ENCODE results near the gene EEPD1.

The EEPD1 gene

GRCh38 chr7:36190447-36191291, 37.6 kb downstream of the EEPD1 start:
- no peaks in the 10 kb centered on the region for H3K36me3 Mint-ChIP-seq
- peak overlapping the region; percentile 45 for H3K27ac Mint-ChIP-seq
- no peak overlapping the region for H3K4me3 Mint-ChIP-seq
- H3K27me3 Mint-ChIP-seq: peaks cover 45% of the 10 kb centered on the region
- H3K4me1 Mint-ChIP-seq: peaks cover 31% of the 10 kb centered on the region
- no peak for ATAC-seq
- H3K9me3 Mint-ChIP-seq: no peaks in the 10 kb centered on the region

DNA sequence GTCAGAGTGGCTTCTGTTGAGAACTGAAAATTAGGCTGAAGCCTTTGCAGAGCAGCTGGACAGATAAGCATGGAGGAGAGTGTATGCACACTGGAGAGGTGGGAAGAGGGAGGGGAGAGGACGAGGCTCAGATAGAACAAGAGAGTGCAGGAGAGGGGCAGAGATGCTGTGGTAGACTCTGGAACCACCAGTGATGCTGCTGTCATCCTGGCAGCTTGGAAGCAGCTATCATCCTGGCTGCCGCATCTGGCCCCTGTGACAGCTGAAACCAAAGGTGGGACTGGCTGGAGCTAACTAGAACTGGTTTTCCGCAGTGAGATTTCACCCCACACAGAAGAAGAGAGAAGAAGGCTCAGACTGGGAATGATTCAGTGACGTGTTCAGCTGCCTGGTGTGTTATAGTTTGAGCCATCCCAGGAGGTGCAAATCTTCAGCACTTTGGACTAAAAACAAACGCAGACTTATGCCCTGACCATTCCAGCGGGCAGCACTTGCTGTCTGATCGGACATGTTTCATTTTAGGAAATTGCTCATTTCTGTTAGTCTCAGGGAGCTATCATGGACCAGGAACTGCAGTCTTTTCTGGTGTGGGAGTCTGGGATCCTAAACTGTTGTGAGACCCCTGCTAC, 38.4 kb downstream of the EEPD1 start:
- Mint-ChIP-seq H3K27ac (peak overlapping the region; percentile 45), H3K9me3 (no peaks in the 10 kb centered on the region), H3K27me3 (peaks cover 38% of the 10 kb centered on the region), H3K4me3 (peak overlapping the region; percentile 32), H3K4me1 (peaks cover 31% of the 10 kb centered on the region), H3K36me3 (no peaks in the 10 kb centered on the region)
- peak; percentile 3 for ATAC-seq

- H3K4me1 Mint-ChIP-seq: peaks cover 31% of the 10 kb centered on the region
- H3K36me3 Mint-ChIP-seq: no peaks in the 10 kb centered on the region
- H3K27ac Mint-ChIP-seq: peak overlapping the region; percentile 45
- peaks cover 36% of the 10 kb centered on the region for H3K27me3 Mint-ChIP-seq
- no peaks in the 10 kb centered on the region for H3K9me3 Mint-ChIP-seq
- ATAC-seq: peak; percentile 72
- no peak overlapping the region for H3K4me3 Mint-ChIP-seq
Measured at GRCh38 chr7:36192053-36192824, 39.2 kb downstream of the EEPD1 start.

DNA sequence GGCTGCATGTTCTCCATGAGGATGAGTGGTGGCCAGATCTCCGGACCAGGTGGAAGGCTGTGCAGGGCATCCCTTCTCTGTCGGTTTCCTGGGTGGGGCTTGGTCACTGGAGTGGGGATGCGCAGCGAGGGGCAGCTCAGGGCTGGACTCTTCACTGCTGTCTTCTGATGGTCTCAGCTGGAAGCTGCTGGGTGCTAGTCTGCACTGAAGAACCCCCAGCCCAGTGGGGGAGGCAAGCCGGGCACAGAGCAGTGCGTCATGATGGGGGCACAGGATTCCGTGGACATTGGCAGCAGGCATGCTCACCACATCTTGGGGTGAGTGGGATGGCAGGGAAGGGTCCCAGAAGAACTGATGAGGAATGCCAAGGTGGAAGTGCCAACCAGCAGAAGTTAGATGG, 39.8 kb downstream of the EEPD1 start:
- H3K4me1 Mint-ChIP-seq: peaks cover 31% of the 10 kb centered on the region
- no peaks in the 10 kb centered on the region for H3K36me3 Mint-ChIP-seq
- no peak for ATAC-seq
- peaks cover 32% of the 10 kb centered on the region for H3K27me3 Mint-ChIP-seq
- H3K9me3 Mint-ChIP-seq: no peaks in the 10 kb centered on the region
- no peak overlapping the region for H3K4me3 Mint-ChIP-seq
- H3K27ac Mint-ChIP-seq: peak overlapping the region; percentile 45

GRCh38 chr7:36198854-36199266, 45.8 kb downstream of the EEPD1 start:
- no peak overlapping the region for H3K27ac Mint-ChIP-seq
- H3K9me3 Mint-ChIP-seq: no peaks in the 10 kb centered on the region
- peaks cover 2% of the 10 kb centered on the region for H3K27me3 Mint-ChIP-seq
- H3K36me3 Mint-ChIP-seq: no peaks in the 10 kb centered on the region
- no peaks in the 10 kb centered on the region for H3K4me1 Mint-ChIP-seq
- H3K4me3 Mint-ChIP-seq: no peak overlapping the region
- peak; percentile 37 for ATAC-seq

- Mint-ChIP-seq H3K9me3 (no peaks in the 10 kb centered on the region), H3K27ac (no peak overlapping the region), H3K36me3 (no peaks in the 10 kb centered on the region), H3K27me3 (peaks cover 7% of the 10 kb centered on the region), H3K4me3 (no peak overlapping the region), H3K4me1 (no peaks in the 10 kb centered on the region)
- peak; percentile 41 for ATAC-seq
Measured at GRCh38 chr7:36199329-36199728, 46.3 kb downstream of the EEPD1 start.

DNA sequence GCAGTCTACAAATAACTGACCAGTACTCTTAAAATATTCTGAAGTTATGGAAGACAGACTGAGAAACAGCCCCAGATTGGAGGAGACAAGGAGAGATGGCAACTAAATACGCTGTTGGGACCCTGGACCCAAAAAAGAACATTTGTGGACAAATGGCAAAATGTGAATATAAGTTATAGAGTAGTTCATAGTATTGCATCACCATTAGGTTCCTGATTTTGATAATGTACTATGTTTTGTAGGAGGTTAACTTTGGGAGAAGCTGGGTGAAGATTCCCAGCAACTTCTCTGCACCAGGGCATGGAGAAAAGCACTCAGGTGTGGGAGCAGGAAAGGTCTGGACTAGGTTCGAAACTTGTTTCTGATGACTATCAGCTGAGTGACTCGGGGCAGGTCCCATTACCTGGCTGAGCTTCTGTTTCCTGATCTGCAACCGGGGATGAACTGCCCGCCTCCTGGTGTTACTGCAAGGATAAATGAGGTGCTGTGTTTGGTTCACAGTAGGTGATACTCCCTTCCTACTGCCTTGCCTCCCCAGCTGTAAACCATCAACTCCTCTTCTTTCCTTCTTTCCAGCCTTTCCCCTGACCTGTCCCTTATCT, 48.2 kb downstream of the EEPD1 start:
- H3K27ac Mint-ChIP-seq: no peak overlapping the region
- H3K9me3 Mint-ChIP-seq: no peaks in the 10 kb centered on the region
- no peaks in the 10 kb centered on the region for H3K36me3 Mint-ChIP-seq
- H3K27me3 Mint-ChIP-seq: peaks cover 7% of the 10 kb centered on the region
- no peaks in the 10 kb centered on the region for H3K4me1 Mint-ChIP-seq
- ATAC-seq: no peak
- no peak overlapping the region for H3K4me3 Mint-ChIP-seq

DNA sequence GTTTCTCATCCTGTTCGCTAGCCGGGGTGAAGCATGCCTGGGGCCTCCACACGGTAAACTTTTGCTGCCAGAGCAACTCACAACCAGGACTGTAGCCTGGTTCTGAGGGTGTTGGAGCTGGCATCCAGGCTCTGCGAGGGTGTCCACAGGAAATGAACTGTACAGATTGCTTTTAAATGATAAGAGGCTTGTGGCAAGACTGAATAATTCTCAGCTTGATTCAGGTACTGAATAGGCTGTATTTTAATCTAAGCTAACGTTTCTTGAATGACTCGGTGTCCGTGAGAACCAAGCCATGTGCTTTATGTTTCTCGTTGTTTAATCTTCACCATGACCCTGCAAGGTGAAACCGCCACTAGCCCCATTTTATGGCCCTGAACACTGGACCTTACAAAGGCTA, 49.3 kb downstream of the EEPD1 start:
- Mint-ChIP-seq H3K27me3 (peaks cover 7% of the 10 kb centered on the region), H3K9me3 (no peaks in the 10 kb centered on the region), H3K27ac (no peak overlapping the region), H3K4me1 (no peaks in the 10 kb centered on the region), H3K4me3 (no peak overlapping the region), H3K36me3 (no peaks in the 10 kb centered on the region)
- ATAC-seq: no peak

DNA sequence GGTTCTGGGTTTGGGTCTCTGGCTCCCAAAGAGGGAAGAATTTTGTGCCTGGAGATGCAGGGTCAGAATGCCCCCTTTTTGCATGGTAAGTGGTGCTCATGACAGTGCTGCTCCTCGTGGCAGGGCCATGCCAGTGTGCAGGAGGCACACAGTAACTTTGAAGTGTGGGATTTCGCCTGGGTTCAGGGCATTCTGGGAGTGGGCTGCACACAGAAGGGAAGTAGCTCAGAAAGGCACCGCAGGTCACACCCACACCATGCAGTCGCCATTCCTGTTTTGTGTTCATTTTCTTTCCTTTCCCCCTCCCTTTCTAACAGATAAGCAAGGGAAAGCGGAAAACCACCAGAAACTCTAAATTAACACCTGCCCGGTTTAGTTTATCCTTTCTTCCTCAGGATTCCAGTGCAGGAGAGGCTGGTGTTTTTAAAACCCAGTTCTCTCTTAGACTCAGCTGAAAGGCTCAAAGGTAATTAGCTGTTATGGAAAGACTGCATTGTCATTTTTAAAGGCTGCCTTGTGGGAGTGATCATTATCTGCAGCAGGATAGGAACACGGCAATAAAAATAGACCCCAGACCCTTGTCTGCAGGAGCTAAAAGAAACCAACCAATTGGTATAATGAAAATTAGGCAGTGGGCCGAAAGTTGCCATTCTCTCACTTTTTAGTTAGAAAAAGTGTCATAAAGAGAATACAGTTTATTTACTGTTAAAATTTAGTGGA, 50.2 kb downstream of the EEPD1 start:
- Mint-ChIP-seq H3K36me3 (no peaks in the 10 kb centered on the region), H3K27ac (no peak overlapping the region), H3K27me3 (peaks cover 7% of the 10 kb centered on the region), H3K4me3 (no peak overlapping the region), H3K4me1 (no peaks in the 10 kb centered on the region), H3K9me3 (no peaks in the 10 kb centered on the region)
- no peak for ATAC-seq

GRCh38 chr7:36204044-36204663, 51.1 kb downstream of the EEPD1 start:
- H3K4me1 Mint-ChIP-seq: no peaks in the 10 kb centered on the region

DNA sequence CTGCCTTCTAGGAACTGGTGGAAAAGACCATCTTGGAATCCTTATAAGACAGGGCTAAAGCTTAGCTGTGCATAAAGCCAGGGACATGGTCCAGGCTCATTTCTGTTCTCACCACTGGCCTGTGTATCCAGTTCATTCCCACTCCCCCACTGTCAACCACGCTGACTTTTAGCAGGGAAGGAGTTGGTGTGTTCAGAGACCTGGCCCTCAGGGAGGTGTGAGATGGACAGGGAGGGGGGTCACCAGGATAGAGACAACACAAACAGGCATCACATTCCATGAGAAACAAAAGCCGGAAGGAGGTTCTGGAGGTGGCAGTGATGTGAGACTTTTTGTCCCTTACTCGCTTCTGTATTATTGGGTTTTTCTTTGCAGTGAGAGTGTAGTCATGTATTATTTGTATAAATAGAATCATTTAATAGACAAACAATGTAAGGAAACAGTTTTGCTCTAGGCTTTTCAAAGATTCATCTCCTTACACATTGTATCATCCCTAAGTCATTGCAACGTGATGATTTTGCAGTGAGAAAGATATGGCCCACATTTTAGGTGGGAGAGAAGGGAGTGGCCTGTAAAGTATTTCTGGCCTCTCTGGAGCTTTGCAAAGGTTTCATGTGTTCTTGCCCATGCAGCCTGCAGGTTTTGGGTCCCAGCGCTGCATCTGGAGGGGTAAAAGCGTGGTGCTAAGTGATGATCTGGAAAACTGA, 52.0 kb downstream of the EEPD1 start:
- Mint-ChIP-seq H3K27ac (no peak overlapping the region), H3K36me3 (no peaks in the 10 kb centered on the region), H3K9me3 (no peaks in the 10 kb centered on the region), H3K4me3 (no peak overlapping the region), H3K4me1 (no peaks in the 10 kb centered on the region), H3K27me3 (peaks cover 7% of the 10 kb centered on the region)
- ATAC-seq: no peak

More at GRCh38 chr7:36204044-36204663, 51.1 kb downstream of the EEPD1 start:
- no peak overlapping the region for H3K27ac Mint-ChIP-seq
- peaks cover 7% of the 10 kb centered on the region for H3K27me3 Mint-ChIP-seq
- ATAC-seq: no peak
- no peaks in the 10 kb centered on the region for H3K9me3 Mint-ChIP-seq
- no peaks in the 10 kb centered on the region for H3K36me3 Mint-ChIP-seq
- no peak overlapping the region for H3K4me3 Mint-ChIP-seq

DNA sequence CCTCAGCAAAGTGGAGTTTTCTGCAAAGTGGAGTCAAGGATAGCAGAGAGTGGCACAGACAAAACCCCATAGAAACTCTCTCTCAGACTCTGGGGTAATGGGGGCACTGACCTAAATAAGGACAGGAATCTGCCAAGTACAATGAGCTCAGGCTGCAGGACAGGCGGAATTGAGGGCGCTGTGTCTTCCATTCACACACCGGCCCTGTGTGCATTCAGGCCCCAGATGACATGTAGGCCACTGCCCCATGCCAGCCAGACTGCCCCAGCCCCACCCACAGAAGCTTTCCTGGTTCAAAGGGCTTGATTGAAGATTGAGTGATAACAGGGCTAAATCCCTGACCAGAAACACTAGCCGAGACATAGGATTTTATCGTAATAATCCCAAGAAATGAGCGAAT, 52.7 kb downstream of the EEPD1 start:
- Mint-ChIP-seq H3K4me3 (no peak overlapping the region), H3K27me3 (peaks cover 7% of the 10 kb centered on the region), H3K4me1 (no peaks in the 10 kb centered on the region), H3K27ac (no peak overlapping the region), H3K36me3 (no peaks in the 10 kb centered on the region), H3K9me3 (no peaks in the 10 kb centered on the region)
- ATAC-seq: no peak

- H3K4me1 Mint-ChIP-seq: no peaks in the 10 kb centered on the region
Measured at GRCh38 chr7:36207451-36208291, 54.6 kb downstream of the EEPD1 start.

More at GRCh38 chr7:36207451-36208291, 54.6 kb downstream of the EEPD1 start:
- ATAC-seq: no peak
- Mint-ChIP-seq H3K27me3 (peaks cover 7% of the 10 kb centered on the region), H3K27ac (no peak overlapping the region), H3K36me3 (no peaks in the 10 kb centered on the region), H3K9me3 (no peaks in the 10 kb centered on the region), H3K4me3 (no peak overlapping the region)
